ENCODE results near the gene ANO6.
"Not testable (repeated sequence)": the region's sequence is repeated elsewhere in the genome, so short reads cannot be mapped to it uniquely, and the experiment has no call there.

ANO6 gene, protein sequence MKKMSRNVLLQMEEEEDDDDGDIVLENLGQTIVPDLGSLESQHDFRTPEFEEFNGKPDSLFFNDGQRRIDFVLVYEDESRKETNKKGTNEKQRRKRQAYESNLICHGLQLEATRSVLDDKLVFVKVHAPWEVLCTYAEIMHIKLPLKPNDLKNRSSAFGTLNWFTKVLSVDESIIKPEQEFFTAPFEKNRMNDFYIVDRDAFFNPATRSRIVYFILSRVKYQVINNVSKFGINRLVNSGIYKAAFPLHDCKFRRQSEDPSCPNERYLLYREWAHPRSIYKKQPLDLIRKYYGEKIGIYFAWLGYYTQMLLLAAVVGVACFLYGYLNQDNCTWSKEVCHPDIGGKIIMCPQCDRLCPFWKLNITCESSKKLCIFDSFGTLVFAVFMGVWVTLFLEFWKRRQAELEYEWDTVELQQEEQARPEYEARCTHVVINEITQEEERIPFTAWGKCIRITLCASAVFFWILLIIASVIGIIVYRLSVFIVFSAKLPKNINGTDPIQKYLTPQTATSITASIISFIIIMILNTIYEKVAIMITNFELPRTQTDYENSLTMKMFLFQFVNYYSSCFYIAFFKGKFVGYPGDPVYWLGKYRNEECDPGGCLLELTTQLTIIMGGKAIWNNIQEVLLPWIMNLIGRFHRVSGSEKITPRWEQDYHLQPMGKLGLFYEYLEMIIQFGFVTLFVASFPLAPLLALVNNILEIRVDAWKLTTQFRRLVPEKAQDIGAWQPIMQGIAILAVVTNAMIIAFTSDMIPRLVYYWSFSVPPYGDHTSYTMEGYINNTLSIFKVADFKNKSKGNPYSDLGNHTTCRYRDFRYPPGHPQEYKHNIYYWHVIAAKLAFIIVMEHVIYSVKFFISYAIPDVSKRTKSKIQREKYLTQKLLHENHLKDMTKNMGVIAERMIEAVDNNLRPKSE

DNA sequence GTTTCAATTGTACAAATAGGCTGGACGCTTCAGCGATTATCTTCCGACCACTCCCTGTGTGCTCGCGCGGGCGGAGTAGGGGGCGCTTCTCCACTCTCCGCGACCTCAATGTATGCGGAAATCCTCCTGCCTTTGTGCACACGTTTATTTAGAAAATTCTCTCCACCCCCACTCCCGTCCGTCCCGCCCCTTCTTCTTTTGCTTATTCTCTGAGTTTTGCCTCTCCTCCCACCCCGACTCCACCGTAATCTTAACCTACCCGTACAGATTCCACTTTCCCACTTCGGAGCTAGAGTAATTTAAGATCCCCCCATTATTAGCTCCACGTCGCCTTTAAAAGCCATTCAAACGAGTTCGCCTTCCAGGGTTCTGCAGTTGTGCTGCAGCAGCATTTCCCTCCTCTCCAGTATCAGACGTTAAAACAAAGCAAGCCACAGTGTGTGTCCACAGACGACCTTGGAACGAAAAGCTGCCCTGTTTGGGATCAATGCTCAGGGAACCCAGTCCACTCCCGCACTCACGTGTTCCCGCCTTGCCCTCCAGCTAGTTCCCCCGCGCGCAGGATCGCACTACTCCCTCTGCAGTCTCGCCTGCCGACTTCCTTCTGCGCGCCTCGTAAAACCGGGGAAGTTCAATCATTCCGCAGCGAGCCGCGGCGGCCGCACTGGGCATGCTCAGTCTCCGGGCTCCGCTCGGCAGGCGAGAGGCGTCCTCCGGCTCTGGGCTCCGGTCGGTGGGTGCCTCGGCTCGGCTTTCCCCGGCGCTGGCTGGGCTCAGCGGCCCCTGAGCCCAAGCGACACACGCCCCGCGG, at the start of gene ANO6:
Gene ANO6 (plus strand): TSS at position 677 of the 811 bp plus-strand sequence. CDS start 227 bp downstream, outside the sequence.
- DNase-seq, result peak; percentile 83

DNA sequence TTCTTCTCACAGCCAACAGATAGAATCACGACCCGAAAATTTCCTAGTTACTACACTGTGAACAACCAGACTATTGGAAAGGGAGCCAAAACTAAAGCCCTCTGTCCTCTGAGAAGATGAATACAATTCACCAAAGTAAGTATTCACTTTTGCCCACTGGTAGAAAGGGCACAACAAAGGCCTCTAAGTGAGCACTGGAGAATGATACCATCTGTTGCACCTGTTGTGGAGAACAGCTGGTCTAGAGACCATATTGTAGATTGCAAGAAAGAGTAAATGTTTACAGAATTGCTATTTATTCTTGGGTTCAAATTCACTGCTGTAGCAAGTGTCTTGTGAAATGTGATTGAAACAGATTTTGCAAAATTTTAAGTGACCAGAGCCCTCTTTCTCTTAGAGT, 46.9 kb upstream of the ANO6 start:
- DNase-seq, result no peak

DNA sequence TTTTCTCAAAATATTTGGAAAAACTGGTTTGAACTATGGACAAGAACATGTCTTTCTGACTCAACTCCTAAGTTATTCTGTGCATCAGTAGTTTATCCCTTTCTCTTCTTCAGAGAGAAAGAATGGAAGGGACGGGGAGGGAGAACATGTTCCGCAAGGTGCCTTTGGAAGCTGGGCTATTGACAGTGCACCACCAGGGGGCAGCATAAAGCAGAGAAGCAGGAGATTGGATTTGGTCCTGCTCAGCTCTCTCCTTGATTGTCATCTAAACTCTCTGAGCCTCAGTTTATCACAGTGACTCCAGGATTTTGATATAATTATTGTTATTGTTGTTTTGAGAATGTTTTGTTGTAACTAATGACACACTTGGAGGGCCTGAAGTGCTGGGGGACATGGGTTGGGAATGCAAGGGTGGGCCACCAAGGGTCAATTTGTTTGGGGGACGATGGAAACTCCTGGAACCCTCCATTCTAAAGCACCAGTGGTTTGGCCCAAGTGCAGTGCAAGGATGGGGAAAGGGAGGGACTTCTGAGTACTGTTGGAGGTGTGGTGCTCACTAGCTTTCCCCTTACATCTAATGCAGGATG, 45.3 kb upstream of the ANO6 start:
- DNase-seq, result peak; percentile 26

DNA sequence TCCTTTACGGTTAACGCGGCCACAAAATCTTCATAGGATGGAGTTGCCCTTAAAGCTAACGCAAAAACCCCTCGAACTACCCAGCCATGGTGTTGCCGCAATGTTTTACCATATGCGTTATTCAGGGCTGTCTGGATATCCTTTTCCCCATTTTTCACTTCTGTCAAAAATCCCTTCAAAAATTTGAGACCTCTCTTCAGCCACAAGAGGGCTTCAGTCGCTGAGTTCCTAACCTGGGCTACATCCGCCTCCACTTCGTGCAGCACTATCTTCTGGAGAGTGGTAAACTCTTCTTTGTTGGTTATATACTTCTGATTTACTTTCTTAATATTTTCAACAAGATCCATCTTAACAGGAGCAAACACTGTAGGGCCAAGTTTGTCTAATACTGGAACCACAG, 42.6 kb upstream of the ANO6 start:
- DNase-seq, result not testable (repeated sequence)

DNA sequence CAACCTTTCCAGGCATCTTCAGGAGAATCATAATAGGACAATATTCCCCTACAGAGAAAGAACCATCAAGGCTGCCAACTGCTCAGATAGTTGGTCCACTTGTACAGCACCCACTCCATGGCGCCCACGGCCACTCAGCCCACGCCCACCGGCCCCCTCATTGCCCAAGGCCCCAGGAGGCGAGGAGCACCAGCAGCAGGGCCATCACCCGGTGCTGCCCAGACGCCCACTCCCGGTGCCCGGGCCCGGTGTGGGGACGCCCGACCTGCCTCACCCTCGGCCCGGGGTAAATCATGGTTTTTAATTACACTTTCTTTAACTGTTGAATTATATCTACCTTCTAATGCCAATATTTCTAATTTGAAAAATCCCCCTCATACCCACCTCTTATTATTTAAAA, 41.3 kb upstream of the ANO6 start:
- DNase-seq, result no peak

DNA sequence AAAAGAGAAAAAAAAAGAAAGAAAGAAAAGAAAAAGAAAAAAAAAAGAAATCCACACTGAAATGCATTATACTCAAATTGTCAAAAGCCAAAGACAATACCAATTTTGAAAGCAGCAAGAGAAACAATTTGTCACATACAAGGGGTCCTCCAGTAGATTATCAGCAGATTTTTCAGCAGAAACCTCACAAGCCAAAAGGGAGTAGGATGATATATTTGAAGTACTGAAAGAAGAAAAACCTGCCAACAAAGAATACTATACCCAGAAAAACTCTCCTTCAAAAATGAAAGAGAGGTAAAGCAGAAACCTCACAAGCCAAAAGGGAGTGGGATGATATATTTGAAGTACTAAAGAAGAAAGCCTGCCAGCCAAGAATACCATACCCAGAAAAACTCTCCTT, 37.1 kb upstream of the ANO6 start:
- no peak for DNase-seq

- no peak for DNase-seq
Observed at GRCh38 chr12:45182511-45182910, 33.4 kb upstream of the ANO6 start.

- no peak for DNase-seq
Observed at GRCh38 chr12:45183246-45183645, 32.6 kb upstream of the ANO6 start.

DNA sequence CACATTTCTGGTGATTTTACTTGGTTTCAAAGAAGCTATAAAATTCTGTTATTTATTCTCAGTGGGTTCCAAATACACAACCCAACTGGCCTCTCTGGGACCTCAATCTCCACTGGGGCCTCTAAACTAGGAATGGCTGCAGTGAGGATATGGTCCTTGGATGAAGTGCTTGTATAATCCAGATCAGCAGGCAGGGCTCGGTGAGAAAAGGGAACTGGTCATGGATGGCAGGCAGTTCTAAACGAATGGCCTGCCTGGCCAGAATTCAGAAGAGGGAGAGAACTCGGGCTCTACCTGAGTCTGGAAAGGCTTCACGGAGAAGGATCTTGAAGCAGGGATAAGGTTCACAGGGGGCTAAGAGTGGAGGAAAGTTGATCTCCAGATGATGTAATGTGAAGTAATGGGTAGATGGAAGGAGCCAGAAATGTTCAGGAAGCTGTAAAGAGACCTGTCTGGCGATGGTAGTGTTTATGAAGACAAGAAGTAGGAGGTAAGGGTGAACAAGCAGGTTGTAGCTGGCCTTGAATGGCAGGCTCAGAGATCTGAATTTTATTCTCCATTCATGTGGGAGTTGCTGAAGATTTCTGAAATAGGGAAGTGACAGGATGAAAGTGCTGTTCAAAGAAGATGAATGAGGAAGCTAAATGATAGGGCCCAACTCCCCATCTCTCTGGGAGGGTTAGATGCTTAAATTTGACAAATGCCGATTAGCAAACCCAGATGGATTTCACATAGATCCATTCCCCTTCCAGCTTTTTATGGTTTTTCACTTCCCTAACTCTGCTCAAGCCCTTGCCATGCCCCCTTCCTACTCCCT, 31.5 kb upstream of the ANO6 start:
- no peak for DNase-seq

GRCh38 chr12:45186762-45187161, 29.1 kb upstream of the ANO6 start:
- DNase-seq, result no peak

- DNase-seq, result no peak
Observed at GRCh38 chr12:45189766-45190403, 26.0 kb upstream of the ANO6 start.

DNA sequence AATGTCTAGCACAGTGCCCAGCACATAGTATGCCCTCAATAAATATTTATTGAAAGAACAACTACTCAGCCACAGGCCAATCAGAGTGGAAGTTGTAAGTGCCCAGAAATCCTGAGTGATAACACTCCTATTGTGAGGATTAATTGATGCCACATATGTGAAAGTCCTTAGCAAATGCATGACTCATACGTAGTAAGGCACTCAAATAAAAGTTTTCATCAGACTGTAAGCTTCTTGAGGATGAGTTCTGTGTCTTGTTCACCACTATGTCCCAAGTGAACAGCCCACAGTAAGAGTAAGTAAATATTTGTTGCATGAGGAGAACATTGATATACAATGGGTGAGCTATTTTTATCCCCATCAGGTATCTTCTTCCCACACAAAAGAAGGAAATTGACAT, 24.7 kb upstream of the ANO6 start:
- no peak for DNase-seq

GRCh38 chr12:45192707-45193106, 23.2 kb upstream of the ANO6 start:
- DNase-seq, result no peak

GRCh38 chr12:45200491-45201043, 15.3 kb upstream of the ANO6 start:
- DNase-seq, result no peak

- no peak for DNase-seq
Observed at GRCh38 chr12:45203767-45204166, 12.1 kb upstream of the ANO6 start.

DNA sequence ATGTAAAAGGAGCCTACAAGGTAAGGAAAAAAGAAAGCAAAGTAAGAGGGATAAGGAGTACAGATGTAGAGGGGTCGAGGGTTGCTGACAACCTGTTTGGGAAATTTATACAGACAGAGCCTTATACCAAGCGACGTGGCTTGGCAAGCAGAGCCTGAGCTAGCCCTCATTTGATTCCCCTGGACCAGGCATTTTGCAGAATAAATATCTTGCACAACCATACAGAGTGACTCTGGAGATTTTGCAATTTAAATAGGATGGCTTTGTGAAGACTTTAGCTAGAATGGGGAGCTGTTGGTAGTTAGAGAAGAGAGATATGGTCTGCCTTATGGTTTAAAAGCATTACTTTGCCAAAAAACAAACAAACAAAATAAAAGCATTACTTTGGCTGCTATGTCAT, 11.1 kb upstream of the ANO6 start:
- no peak for DNase-seq

GRCh38 chr12:45205165-45205825, 10.6 kb upstream of the ANO6 start:
- DNase-seq, result no peak

DNA sequence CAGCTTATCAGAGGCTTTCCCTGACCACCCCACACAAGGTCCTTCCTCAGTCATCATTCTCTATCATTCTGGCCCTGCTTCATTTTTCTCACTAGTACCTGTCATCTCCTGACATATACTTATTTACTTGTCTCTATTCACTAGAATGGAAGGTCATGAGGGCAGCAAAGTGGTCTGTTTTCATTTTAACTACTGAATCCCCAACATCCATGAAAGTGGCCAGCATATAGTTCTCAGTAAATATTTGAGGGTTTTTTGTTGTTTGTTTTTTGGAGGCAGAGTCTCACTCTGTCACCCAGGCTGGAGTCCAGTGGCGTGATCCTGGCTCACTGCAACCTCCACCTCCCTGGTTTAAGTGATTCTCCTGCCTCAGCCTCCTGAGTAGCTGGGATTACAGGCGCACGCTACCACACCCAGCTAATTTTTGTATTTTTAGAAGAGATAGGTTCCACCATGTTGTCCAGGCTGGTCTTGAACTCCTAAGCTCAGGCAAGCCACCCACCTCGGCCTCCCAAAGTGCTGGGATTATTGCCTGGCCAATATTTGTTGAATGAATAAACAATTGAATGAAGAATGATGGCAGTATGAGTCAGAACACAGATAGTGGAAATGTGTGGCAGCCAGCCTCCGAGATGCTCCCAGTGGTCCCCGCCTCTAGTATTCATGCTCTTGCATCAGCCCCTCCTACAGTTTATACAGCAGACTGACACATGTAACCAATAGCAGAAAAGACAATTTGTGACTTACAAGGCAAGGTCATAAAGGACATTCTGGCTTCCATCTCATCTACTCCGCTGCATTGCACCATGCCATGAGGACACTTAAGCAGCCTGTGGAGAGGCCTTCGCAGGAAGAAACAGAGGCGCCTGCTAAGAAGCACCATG, 7.0 kb upstream of the ANO6 start:
- no peak for DNase-seq

DNA sequence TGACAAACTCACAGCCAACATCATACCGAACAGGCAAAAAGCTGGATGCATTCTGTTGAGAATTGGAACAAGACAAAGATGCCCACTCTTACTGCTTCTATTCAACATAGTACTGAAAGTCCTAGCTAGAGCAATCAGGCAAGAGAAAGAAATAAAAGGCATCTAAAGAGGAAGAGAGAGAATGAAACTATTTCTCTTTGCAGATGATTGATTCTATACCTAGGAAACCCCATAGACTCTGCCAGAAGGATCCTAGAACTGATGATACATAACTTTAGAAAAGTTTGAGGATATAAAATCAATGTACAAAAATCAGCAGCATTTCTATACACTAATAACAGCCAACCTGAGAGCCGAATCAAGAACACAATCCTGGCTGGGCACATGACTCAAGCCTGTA, 6.1 kb upstream of the ANO6 start:
- DNase-seq, result no peak
